GM19438 (cell line): ENCODE data around the gene RAD51B.
"Not testable (repeated sequence)": the region's sequence is repeated elsewhere in the genome, so short reads cannot be mapped to it uniquely, and the experiment has no call there.

Source experiments
- ATAC-seq: cut with Tn5 transposase; IDR thresholded peaks from one replicate; pipeline ENCODE4 v1.9.1; 2021; ENCODE audit warnings: low read depth; ENCODE audit not compliant: unreplicated experiment

Gene RAD51B

DNA sequence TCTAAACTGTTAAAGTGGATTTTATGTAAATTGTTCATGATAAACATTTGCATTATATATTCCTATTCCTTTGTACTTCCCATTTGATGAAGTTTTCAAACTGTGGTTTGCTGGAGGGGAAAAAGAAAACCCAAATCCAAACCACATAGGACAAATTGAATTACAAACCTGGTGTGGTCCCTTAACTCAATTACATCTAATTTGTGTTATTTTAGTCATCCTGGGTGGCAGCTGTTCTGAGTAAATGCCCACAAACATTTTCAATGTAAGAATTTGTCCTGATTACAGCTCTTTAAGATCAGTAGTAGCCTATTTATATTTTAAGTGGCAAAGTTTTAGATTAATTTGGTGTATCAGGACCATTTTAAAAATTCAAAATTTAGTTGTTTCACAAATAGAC is 153.9 kb downstream of the RAD51B start:
- no peak for ATAC-seq

DNA sequence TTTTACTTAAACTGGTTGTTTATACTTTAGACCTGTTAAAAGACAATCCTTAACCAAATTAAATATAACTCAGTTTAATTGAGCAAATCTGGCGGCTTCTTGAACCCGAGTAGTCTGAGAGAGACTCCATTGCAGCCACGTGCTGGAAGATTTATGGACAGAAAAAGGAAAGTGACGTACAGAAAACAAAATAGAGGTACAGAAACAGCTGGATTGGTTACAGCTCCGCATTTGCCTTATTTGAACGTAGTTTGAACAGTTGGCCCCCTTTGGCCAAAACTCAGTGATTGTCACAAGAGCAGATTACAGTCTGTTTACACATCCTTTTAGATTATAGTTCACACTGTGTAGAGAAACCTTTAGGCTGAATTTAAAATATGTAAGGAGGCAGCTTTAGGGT is 155.9 kb downstream of the RAD51B start:
- ATAC-seq, result no peak

DNA sequence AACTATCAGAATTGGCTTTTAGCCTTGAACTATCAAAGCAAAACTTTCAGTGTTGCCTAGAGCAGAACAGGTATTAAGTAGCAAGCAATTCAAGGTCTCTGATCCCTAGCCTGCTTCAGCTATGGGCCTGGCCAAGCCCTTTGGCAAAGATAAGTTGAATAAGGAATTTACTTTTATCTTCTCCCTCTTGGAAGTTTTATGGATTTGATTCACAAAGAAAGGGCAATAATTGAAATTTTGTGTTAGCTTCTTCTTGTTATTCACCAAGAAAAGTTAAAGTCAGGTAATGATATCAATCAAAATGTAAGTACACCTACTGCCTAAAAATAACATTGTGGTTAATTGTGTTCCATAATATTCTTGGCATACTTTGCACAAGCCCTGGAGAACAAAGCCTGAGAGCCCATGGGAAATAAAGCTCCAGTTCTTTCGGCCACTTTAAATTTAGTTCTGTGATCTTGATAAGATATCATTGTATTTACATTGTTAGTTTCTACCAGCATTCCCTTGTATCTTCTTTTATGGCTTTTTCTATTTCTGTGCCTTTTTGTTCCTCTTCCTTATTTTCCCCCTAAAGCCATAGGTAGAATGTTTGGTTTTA is 158.0 kb downstream of the RAD51B start:
- ATAC-seq, result no peak

DNA sequence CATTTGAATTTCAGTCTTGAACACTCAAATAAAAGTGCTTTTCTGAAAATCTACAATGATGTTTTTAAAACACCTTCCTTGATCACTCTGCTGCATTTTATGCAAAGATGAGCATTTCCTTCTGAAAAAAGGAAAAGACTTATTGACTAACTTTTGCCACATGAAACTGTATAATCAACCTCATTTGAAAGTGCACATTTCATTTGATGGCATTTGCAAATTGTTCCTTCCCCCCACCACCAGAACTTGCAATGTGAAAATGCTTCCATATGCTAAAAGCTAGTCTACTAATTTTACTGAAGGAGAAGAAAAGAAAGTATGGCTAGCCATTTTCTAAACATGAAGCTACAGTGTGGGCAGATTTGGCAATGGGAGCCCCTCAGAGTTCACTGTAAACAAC is 159.2 kb downstream of the RAD51B start:
- ATAC-seq, result no peak

DNA sequence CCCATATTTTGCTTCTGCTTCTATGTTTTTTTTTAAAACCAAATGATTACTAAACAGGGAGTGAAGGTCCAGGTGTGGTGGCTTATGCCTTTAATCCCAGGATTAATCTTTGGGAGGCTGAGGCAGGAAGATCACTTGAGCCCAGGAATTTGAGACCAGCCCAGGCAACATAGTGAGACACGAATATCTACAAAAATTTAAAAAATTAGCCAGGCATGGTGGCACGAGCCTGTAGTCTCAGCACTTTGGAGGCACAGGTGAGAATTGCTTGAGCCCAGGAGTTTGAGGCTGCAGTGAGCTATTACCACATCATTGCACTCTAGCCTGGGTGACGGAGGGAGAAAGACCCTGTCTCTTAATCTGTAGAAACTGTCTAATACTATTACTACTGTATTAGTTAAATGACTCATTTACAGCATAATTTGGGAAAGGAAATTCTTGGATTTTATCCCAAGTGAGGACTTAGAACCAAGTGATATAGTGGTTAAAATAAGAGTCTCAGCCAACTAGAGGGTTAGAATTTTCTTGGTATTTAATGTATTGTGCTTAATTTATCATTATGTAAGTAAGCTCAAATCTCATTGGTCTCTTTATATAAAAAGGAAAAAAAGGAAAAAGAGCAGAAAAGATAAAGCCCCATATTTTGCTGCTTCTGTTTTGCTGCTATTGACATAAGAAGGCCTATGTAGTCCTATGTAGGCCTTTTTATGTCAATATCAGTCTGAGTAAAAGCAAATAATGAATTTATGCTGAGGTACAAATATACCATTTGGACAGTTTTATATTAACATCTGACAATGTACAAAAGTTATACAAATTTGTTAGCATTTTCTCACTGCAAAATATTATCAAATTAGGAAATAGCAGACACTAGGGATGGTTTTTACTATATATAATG is 163.4 kb downstream of the RAD51B start:
- no peak for ATAC-seq

DNA sequence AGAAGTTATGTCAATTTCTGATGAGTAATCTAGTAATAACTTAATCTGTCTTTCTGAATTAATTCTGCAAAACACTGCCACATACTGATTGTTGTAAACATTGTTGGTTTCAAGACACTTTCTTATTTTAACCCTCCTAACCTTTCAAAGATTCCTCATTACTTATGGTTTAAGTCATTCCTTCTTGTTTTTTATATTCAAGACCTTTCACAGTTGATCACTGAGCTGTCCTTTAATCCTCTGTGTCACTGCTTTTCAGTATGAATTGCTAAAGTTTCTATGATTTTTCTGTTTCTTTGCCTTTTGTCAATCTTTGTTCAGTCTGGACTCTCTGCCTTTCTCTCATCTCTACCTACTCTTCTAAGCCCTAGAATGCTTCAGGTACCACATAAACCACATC is 164.7 kb downstream of the RAD51B start:
- no peak for ATAC-seq

DNA sequence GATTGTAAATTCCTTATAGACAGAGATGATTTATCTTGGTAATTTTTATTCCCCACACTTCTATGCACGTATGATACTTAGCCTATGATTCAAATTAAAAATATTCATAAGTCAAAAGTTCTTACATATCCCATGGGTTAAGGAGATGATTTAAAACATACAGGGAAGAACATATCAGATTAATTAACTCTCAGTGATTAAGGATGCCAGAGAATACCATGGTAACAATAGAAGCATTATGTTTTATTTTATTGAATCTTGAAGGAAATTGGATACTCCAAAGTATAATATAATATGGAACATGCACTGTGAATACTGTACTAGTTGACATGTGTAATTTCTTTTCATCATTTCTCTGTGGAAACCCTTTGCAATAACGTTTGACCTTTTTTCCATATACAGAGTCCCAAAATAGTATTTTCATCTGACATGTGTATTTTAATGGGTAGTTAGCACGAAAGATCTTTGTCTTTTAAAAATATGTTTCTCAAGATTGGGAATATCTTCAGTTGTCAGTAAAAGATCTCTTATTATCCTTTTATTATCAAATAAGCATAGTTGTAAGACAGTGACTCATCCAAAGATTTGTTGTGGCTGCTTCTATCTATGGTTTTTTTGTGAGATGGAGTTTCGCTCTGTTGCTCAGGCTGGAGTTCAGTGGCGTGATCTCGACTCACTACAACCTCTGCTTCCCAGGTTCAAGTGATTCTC is 166.7 kb downstream of the RAD51B start:
- no peak for ATAC-seq

DNA sequence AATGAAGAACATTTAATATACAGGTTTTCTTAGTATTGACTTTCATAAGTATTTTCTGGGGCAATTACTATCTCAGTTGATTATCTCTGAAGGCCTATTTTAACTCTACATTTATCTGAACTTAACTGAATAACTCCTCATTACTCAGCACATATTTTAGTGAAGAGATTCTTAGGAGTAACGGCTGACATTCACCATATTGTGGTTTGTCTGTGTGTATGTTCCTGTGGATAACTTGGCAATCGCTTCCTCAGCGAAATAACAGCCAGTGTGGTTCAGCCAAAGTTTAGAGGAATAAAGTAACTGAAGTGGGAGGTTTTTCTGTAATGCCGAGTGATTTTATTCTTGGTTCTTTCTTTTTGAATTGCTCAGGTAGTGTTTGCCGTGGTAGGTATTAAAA is 168.0 kb downstream of the RAD51B start:
- ATAC-seq, result no peak

DNA sequence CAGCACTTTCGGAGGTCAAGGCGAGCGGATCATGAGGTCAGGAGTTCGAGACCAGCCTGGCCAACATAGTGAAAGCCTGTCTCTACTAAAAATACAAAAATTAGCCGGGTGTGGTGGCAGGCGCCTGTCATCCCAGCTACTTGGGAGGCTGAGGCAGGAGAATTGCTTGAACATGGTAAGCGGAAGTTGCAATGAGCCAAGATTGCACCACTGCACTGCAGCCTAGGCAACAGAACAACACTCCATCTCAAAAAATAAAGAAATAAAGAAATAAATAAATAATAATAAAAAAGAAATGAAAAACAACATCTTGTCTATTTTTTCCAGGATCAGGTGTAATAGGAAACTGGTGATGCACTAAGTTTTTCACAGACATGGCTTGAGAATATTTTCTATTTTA is 168.6 kb downstream of the RAD51B start:
- ATAC-seq, result not testable (repeated sequence)

DNA sequence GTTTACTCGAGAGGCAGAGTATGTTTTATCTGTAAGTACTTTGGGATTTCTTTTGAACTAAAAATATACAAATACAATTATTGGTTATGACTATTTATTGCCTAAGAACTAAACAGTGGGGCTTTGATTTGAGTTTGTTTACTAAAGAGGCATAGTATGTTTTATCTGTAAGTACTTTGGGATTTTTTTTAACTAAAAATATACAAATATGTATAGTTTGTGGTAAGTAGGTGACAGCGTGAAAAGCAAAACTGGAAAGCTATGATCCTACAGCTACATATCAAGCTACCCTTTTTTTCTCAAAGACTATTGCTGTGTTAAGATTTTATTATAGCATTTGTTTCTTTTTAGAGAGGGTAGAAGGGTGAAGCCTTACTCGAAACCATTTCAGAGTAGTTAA is 171.0 kb downstream of the RAD51B start:
- ATAC-seq, result no peak

DNA sequence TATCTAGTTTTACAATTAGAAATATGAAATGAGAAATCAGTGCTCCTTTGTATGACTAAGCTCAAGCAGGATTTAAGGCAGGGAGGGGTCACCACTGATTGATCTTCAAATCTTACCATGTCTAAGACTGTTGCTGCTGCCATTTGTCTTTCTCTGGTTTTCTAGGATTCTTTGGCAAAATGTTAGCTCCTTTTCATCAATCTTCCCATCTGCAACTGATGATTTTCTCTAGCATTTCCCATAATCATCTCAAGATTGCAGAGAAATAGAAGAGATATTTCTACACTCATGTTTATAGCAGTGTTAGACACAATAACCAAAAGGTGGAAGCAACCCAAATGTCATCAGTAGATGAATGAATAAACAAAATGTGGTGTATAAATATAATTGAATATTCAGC is 175.0 kb downstream of the RAD51B start:
- no peak for ATAC-seq

DNA sequence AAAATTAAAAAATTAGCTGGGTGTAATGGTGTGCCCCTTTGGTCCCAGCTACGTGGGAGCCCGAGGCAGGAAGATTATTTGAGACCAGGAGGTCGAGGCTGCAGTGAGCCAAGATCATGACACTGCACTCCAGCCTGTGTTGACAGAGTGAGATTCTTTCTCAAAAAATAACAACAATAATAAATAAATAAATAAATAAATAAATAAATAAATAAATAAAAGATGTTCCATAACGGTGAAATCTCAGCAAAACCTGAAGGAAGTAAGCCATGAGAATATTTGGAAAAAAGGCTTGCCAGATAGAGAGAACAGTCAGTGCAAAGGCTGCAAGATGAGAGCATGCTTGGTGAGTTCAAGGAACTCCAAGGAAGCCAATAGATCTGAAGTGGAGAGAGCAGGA is 176.7 kb downstream of the RAD51B start:
- ATAC-seq, result no peak

DNA sequence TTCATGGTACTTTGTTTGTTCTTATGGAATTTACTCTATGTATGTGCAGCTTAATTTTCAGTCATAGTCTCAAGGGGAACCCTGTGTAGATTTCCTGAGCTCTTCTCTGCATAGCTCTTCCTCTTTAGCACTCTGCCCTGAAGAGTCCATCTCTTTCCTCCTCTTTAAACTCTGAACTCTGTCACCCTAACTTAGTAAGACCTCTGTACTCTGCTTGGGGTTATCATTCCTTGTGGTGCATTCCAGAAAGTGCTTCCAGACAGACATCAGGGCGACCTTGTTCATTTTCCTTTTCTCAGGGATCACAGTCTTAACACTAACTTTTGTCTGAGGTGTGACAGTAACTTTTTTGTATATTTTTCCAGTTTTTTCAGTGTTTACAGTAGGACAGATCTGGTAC is 179.3 kb downstream of the RAD51B start:
- ATAC-seq, result no peak

DNA sequence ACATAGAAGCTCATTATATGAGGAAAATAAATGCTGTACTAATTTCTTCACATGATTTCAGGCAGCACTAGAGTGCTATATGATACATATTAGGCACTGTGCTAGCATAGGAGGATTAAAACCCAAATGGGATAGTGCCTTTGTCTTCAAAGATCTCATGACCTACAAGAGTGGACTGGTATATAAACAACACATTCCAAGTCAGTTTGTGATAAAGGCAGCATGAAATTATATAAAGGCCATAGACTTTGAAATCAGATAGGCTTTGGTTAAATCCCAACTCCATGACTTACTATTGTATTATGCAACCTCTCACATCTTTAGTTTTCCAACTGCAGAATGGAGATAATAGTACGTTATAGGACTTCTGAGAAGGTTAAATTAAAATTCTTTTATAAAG is 179.7 kb downstream of the RAD51B start:
- no peak for ATAC-seq

DNA sequence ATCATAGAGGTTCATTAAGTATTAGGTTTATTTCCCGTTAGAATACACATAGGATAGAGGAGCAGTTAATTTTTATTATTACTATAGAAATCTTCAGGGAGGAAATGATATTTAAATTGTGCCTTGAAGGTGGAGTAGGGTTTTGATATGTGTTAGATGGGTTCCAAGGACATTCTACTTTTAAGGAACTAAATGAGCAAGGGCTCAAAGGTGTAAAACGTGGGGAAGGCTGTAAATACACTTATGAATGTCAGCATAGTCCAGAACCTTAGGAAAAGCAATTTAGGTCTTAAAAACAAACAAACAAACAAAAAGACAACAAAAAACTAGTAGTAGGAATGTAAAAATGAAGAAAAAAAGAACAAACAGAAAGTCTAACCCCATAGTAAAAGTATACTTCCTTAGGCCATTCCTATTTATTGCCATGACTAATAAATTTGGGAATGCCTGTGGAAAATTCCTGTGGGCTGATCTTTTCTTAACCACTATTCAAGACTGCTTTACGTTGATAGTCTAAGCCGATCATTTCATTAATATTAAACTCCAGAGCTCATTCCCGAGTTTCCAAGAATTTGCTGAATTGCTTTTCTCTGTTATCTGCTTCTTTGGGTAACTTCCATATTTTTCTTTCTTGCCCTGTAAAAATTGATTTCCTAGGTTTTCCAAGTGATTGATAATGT is 180.3 kb downstream of the RAD51B start:
- no peak for ATAC-seq

DNA sequence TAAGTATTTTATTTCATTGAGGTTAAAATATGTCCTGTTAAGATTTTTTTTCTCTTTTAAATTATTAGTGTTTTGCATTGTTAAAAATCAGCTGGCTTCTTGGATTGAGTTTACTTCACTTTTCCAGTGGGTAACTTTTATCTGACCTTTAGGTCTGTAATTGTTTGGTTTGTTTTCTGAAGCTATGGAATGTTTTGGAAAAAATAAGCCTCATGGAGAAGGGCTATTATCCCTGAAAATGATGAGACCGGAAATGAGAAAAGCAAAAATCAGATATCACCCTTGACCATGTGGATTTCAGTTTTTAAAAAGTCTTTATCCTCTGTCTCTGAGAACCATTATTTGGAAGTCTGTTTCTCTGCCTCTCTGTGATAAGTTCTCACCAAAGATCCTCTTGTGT is 180.9 kb downstream of the RAD51B start:
- no peak for ATAC-seq

DNA sequence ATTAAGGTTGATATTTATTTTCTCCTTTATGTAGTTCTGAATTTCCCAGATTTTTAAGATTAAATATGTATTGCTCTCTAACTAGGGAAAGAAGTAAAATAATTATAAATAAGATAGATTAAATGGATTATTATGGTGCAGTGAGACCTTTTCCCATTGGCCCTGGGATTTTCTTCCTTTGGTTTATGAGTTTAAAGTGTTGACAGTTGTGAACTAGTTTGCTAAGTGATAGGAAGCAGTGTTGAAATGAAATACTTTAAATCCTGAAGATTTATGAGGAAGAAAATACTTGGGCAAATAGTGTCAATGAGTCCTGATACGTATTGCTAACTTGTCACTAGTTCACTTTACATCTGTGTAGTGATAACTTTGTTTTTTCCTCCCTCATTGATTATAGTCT is 188.9 kb downstream of the RAD51B start:
- no peak for ATAC-seq

DNA sequence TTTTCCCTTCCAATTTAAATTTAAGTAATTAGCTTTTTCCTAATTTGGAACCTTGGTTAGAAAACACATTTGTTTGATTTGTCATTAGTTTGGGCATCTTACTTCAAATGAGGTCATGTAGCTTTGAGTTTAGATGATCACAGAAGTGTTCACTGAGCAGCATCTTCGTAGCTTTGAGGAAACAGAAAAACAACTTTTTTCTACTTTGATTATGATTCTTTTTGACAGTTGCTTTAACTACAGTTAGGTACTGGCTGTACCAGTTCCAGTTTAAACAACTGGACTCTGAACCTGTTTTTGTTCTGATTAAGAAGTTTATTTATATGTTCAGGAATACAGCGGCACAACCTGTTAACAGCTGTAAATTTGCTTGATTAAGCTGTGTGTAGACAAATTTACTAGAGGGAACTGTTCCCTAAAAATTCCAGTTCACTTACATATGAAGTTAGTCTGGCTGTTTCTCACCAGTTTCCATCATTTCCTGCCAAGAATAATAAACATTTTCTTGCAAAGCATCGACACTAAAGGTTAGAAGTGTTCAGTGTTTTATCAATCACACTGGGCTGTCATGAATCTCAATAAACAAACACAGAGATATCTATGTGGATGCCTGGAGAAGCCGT is 191.9 kb downstream of the RAD51B start:
- no peak for ATAC-seq

DNA sequence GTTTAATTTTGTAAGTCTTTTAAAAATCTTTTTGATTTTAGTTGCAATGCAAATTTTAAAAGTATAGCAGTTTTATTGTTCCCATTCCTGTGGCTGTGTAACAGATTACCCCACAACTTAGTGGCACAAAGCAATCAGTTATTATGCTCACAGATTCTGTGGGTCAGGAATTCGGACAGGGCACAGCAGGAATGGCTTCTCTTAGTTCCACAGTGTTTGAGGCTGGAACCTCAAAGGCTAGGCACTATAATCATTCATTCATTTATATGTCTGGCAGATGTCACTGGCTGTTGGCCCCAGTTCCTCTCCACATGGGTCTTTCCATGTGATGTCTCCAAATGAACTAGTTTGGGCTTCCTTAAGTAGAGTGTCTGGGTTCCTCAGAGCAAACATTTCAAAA is 193.3 kb downstream of the RAD51B start:
- no peak for ATAC-seq

DNA sequence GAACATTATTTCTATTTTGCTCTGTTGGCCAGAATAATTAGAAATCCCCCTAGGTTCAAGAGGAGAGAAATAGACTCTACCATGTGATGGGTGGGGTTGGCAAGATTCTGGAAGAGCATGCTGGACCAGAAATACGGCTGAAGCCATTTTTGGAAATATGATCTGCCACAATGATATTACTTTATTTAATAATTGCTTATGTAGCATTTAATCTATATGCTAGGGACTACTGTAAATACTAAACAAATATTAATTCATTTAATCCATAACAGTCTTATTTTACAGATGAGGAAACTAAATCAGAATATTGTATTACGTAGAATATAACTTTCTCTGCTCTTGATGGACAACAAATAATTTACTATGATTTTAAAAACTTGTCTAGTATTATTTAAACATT is 193.7 kb downstream of the RAD51B start:
- ATAC-seq, result no peak

DNA sequence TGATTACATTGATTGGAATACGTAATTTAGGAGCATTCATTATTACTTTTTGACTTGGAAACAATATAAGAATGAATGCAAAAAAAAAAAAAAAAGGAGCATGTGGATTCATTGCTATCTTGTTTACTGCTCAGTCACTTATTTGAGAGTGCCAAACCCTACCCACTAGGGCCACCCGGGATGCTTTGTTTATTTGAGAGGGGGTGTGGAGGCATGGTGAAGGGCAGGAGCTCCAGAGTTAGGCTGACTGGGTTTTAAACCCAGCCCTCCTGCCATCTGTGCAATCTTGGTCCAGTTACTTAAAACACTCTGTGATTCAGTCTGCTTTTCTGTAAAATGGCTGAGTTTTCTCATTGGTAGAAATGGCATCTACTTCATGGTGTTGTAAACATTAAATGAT is 195.2 kb downstream of the RAD51B start:
- no peak for ATAC-seq
